ENCODE measurements around the gene PMEL.

PMEL gene

DNA sequence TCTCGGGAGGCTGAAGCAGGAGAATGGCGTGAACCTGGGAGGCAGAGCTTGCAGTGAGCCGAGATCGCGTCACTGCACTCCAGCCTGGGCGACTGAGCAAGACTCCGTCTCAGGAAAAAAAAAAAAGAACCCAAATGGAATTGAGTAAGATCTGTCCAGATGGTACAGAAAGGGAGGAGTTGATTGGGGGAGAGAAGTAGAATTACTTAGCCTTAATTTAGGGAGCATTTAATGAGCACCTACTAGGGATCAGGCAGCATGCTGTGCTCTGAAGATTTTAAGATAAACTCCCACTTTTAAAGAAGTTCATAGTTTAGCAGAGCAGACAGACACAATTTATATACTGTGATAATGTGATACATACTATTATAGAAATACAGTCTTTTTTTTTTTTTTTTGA, 12.6 kb upstream of the PMEL start:
- TF ChIP-seq, protein P1, sequence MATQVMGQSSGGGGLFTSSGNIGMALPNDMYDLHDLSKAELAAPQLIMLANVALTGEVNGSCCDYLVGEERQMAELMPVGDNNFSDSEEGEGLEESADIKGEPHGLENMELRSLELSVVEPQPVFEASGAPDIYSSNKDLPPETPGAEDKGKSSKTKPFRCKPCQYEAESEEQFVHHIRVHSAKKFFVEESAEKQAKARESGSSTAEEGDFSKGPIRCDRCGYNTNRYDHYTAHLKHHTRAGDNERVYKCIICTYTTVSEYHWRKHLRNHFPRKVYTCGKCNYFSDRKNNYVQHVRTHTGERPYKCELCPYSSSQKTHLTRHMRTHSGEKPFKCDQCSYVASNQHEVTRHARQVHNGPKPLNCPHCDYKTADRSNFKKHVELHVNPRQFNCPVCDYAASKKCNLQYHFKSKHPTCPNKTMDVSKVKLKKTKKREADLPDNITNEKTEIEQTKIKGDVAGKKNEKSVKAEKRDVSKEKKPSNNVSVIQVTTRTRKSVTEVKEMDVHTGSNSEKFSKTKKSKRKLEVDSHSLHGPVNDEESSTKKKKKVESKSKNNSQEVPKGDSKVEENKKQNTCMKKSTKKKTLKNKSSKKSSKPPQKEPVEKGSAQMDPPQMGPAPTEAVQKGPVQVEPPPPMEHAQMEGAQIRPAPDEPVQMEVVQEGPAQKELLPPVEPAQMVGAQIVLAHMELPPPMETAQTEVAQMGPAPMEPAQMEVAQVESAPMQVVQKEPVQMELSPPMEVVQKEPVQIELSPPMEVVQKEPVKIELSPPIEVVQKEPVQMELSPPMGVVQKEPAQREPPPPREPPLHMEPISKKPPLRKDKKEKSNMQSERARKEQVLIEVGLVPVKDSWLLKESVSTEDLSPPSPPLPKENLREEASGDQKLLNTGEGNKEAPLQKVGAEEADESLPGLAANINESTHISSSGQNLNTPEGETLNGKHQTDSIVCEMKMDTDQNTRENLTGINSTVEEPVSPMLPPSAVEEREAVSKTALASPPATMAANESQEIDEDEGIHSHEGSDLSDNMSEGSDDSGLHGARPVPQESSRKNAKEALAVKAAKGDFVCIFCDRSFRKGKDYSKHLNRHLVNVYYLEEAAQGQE (IDR thresholded peaks at IDR 0.05; ENCODE audit: insufficient read depth in 1 of 2, low read depth in 2 of 2, low read length in 2 of 2): no peak
- TF ChIP-seq TAF1 (IDR thresholded peaks at IDR 0.05; ENCODE audit: borderline replicate concordance, insufficient read depth, low read length) (no peak), POLR2AphosphoS5 (IDR thresholded peaks at IDR 0.05; ENCODE audit: low read depth, low read length) (no peak), FOXP2 (optimal IDR thresholded peaks at IDR 0.05; ENCODE audit: borderline replicate concordance, extremely low read depth, extremely low read length, insufficient read depth) (no peak), SIN3A (IDR thresholded peaks at IDR 0.05; ENCODE audit: borderline replicate concordance, insufficient read depth, low read length) (no peak)

DNA sequence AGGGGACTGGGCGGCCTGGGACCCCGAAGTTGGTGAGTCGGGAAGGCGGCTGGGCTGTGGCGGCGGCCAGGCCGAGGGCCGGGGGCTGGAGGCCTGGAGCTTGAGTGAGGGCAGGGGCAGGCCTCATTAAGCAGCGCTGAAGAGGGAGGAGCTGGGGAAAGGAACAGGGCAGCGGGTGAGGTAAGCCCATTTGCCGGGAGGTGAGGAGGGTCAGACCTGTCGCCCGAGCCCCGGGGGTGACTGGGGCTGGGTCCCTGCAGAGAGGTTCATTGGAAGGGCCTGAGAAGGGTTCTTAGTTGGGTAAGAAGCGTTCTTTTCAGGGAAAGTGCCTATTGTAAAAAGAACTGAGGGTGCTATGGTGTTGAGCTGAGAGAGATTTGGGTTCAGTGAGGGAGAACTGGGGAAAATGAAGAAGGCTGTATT, 8.5 kb upstream of the PMEL start:
- no peak for TF ChIP-seq SIN3A (IDR thresholded peaks at IDR 0.05; ENCODE audit: borderline replicate concordance, insufficient read depth, low read length)
- TF ChIP-seq TAF1 (IDR thresholded peaks at IDR 0.05; ENCODE audit: borderline replicate concordance, insufficient read depth, low read length): no peak; the same call in 1 of the 2 replicates
- no peak for TF ChIP-seq FOXP2 (optimal IDR thresholded peaks at IDR 0.05; ENCODE audit: borderline replicate concordance, extremely low read depth, extremely low read length, insufficient read depth)
- TF ChIP-seq POLR2AphosphoS5 (IDR thresholded peaks at IDR 0.05; ENCODE audit: low read depth, low read length): no peak
- TF ChIP-seq, protein P1 (IDR thresholded peaks at IDR 0.05; ENCODE audit: insufficient read depth in 1 of 2, low read depth in 2 of 2, low read length in 2 of 2): no peak

DNA sequence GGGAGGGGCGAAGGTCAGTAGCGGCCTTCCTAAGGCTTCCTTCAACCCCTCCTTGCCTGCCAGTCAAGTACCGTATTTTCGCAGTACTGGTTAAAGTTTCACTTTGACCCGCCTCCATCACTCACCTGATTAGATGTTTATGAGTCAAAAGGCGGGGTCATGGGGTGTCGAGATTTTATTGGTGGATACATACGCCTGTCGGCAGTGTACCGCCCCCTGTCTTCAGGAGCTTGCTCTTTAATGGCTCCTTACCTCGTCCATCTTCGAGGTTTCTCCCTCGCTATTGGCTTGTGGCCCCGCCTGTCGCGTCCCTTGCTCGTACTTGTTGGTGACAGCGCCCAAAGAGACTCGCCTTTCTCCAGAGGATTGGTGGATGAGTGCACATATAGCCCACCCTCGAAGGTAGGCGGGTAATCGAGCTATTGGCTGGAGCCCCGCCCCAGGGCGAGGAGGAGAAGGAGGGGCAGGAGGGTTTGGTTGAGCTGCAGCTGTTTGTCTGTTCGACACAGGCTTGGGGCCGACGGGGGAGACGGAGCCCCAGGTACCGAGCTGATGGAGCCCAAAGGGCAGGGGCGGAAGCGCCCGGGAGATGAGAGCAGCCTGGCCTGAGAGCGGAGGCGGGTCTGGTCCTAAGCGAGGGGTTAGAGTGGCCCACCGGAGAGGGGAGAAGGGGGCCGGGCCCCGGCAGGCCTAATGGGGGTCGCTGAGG, 7.9 kb upstream of the PMEL start, which contains the start of gene RAB5B:
Gene RAB5B (plus strand): TSS at position 480 of the 709 bp plus-strand sequence. CDS start 12,883 bp downstream, outside the sequence.
- TF ChIP-seq POLR2AphosphoS5 (IDR thresholded peaks at IDR 0.05; ENCODE audit: low read depth, low read length): peak; percentile 74; the same call in 1 of the 2 replicates
- TF ChIP-seq TAF1 (IDR thresholded peaks at IDR 0.05; ENCODE audit: borderline replicate concordance, insufficient read depth, low read length): peak; percentile 47; the same call in 1 of the 2 replicates
- TF ChIP-seq, protein P1 (IDR thresholded peaks at IDR 0.05; ENCODE audit: insufficient read depth in 1 of 2, low read depth in 2 of 2, low read length in 2 of 2): 0 out of 4 replicates have a peak, but pooled peaks of 1 of the 2 experiments have one; percentile 19
- 0 out of 2 replicates have a peak, but pooled peaks have one; percentile 14 for TF ChIP-seq SIN3A (IDR thresholded peaks at IDR 0.05; ENCODE audit: borderline replicate concordance, insufficient read depth, low read length)
- TF ChIP-seq FOXP2 (optimal IDR thresholded peaks at IDR 0.05; ENCODE audit: borderline replicate concordance, extremely low read depth, extremely low read length, insufficient read depth): peak; percentile 25

DNA sequence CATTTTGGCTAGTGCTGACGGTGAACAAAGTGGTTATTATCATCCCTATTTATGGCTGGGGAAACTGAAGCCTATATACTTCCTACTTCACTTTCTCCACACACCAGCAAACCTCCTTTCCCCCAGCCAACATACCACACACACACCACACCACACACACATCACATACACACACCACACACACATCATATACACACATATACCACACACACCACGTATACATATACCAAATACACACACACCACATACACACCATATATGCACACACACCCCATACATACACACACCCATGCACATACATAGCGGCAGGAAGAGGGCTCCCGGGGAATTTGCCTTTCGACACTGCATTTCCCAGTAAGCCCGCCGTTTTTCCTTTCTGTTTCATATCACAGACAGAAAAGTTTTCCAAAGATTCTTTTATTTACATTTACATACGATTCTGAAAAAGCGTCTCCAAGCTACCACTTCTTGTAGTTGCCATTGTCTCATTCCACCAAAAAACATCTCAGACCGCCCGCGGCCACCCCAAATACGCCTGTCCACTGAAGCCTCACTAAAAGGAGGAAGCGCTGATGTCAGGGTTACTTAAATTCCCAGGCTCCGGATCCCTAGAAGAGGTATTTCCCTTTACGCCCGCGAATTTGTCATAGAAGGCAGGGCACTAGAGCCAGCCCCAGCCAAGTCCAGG, 7.2 kb upstream of the PMEL start:
- no peak for TF ChIP-seq FOXP2 (optimal IDR thresholded peaks at IDR 0.05; ENCODE audit: borderline replicate concordance, extremely low read depth, extremely low read length, insufficient read depth)
- TF ChIP-seq SIN3A (IDR thresholded peaks at IDR 0.05; ENCODE audit: borderline replicate concordance, insufficient read depth, low read length): no peak; the same call in 1 of the 2 replicates
- TF ChIP-seq, protein P1 (IDR thresholded peaks at IDR 0.05; ENCODE audit: insufficient read depth in 1 of 2, low read depth in 2 of 2, low read length in 2 of 2): no peak
- TF ChIP-seq POLR2AphosphoS5 (IDR thresholded peaks at IDR 0.05; ENCODE audit: low read depth, low read length): no peak
